ENCODE measurements around the gene CASZ1.

CASZ1 gene

DNA sequence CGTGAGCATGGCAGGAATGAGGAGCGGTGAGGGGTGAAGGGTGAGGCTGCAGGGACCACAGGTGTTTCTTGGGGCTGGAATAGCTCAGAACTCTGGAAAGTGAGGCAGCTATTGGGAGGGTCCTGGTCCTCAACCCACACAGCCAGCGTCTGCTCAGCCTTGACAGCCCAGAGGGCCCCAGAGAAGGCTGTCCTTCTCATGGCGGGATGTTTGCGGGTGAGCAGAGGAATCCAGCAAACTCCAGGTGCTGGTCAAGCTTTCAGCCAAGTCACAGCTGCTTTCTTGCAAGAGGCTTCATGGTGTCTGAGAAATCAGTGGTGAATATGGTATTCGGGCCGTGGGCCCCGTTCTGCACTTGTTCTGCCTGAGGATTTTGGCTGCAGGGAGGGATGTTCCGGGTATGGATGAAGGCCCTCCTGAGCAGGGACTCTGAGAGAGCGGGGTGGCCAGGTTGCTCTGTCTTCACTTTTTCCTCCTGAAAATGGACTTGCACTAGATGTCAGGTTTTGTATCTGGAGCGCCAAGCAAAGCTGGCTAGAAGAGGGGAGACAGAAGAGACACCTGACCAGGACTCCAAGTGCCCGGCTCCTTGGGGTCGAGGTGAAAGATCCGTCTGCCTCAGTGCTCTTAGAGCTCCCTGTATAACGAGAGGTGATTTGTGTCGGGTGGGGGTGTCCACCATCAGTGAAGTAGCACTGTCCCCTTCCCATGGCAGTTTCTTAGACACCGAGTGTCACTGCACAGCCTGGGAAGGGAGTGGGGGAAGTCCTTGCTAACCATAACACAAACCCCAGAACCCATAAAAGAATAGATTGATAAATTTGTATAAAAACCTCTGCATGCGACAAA lies 181.8 kb downstream of the CASZ1 start:
- no peak overlapping the region for H3K4me3 ChIP-seq (ENCODE audit: low read depth in 1 of 2, low read length in 1 of 2)
- no peak overlapping the region for H3K27ac ChIP-seq
- no peaks in the 10 kb centered on the region for H3K36me3 ChIP-seq
- TF ChIP-seq, protein P1, sequence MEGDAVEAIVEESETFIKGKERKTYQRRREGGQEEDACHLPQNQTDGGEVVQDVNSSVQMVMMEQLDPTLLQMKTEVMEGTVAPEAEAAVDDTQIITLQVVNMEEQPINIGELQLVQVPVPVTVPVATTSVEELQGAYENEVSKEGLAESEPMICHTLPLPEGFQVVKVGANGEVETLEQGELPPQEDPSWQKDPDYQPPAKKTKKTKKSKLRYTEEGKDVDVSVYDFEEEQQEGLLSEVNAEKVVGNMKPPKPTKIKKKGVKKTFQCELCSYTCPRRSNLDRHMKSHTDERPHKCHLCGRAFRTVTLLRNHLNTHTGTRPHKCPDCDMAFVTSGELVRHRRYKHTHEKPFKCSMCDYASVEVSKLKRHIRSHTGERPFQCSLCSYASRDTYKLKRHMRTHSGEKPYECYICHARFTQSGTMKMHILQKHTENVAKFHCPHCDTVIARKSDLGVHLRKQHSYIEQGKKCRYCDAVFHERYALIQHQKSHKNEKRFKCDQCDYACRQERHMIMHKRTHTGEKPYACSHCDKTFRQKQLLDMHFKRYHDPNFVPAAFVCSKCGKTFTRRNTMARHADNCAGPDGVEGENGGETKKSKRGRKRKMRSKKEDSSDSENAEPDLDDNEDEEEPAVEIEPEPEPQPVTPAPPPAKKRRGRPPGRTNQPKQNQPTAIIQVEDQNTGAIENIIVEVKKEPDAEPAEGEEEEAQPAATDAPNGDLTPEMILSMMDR (IDR thresholded peaks at IDR 0.05) = no peak
- H3K9me3 ChIP-seq = no peaks in the 10 kb centered on the region
- H3K27me3 ChIP-seq = no peaks in the 10 kb centered on the region
- H3K4me1 ChIP-seq (ENCODE audit: control insufficient read depth in 1 of 2, insufficient read depth in 1 of 2, low read depth in 1 of 2, low read length in 1 of 2) = no peaks in the 10 kb centered on the region

DNA sequence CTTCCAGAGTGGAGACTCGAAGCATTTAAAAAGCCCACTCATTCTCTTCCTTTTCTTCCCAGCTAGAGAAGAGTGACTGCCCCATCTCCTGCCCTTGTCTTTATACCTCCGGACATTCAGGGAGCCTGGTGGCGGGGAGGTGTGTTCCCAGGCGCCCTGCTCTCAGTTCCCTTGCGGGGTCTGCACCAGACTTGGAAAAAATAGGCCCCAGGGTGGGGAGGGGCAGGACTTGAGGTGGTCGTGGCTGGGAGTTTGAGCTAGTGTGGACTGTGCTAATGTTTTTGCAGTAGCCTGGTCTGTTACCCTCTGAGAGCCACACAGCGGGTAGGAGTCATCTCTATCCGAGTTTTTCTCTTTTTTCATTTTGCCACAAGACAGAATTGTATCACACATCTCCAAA lies 182.6 kb downstream of the CASZ1 start:
- Histone ChIP-seq H3K36me3 (no peaks in the 10 kb centered on the region), H3K9me3 (no peaks in the 10 kb centered on the region), H3K4me3 (ENCODE audit: low read depth in 1 of 2, low read length in 1 of 2) (no peak overlapping the region), H3K27me3 (no peaks in the 10 kb centered on the region), H3K4me1 (ENCODE audit: control insufficient read depth in 1 of 2, insufficient read depth in 1 of 2, low read depth in 1 of 2, low read length in 1 of 2) (no peaks in the 10 kb centered on the region), H3K27ac (no peak overlapping the region)
- TF ChIP-seq, protein P1 (IDR thresholded peaks at IDR 0.05) = no peak

DNA sequence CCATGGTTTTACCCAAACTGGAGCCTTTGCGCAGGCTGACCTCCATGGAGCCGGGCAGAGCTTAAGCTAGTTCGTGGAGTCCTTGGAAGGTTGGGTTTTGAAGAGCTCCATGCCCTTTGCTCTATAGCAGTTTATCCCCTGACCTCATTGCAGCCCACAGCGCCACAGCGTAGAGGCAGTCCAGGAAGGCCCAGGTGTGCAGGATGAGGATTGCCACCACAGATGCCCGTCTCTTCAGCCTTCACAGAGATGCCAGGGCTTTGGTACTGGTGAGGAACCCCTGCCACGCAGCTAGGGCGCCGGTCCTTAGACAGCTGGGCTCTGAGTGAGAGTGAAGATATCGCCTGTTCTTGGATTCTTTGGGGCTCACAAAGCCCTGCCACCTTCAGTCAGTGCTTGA lies 183.1 kb downstream of the CASZ1 start:
- no peaks in the 10 kb centered on the region for H3K9me3 ChIP-seq
- H3K36me3 ChIP-seq = no peaks in the 10 kb centered on the region
- no peak overlapping the region for H3K4me3 ChIP-seq (ENCODE audit: low read depth in 1 of 2, low read length in 1 of 2)
- H3K27ac ChIP-seq = no peak overlapping the region
- no peaks in the 10 kb centered on the region for H3K27me3 ChIP-seq
- TF ChIP-seq, protein P1 (IDR thresholded peaks at IDR 0.05) = no peak
- no peaks in the 10 kb centered on the region for H3K4me1 ChIP-seq (ENCODE audit: control insufficient read depth in 1 of 2, insufficient read depth in 1 of 2, low read depth in 1 of 2, low read length in 1 of 2)

DNA sequence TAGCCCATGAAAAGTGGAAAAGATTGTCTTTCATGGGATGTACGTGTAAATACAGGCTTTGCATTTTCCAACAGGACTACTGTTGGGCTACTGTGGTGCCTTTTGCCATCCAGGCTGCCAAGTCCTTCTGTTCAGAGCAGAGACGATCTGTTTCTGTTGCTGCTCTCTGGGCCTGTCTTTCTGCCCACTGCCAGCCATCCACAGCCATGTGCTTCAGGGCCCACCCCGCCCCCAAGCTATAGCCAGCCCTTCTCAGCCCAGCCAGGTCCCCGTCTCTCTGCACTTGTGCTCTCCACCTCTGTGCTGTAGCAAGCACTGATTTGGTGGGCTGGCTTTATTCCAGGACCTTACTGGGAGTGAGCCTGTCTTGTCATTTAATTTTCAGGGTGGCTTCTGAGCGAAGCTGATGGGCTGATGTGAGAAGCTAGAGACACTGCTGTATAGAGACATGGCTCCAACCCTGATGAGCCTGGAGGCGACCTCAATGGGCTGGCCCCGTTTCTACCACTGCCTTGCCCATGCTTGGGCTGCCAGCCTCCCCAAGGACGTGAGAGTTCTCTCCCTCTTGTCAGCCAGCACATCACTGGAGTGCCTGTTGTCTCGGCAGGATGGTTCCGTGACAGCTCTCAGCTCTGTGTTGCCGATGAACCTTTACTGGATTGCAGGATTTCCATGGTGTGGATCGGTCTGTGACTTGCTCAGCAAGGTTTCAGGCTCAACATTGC lies 183.8 kb downstream of the CASZ1 start:
- no peaks in the 10 kb centered on the region for H3K36me3 ChIP-seq
- no peak overlapping the region for H3K4me3 ChIP-seq (ENCODE audit: low read depth in 1 of 2, low read length in 1 of 2)
- no peaks in the 10 kb centered on the region for H3K27me3 ChIP-seq
- no peak overlapping the region for H3K27ac ChIP-seq
- no peaks in the 10 kb centered on the region for H3K4me1 ChIP-seq (ENCODE audit: control insufficient read depth in 1 of 2, insufficient read depth in 1 of 2, low read depth in 1 of 2, low read length in 1 of 2)
- no peaks in the 10 kb centered on the region for H3K9me3 ChIP-seq
- TF ChIP-seq, protein P1 (IDR thresholded peaks at IDR 0.05) = no peak

DNA sequence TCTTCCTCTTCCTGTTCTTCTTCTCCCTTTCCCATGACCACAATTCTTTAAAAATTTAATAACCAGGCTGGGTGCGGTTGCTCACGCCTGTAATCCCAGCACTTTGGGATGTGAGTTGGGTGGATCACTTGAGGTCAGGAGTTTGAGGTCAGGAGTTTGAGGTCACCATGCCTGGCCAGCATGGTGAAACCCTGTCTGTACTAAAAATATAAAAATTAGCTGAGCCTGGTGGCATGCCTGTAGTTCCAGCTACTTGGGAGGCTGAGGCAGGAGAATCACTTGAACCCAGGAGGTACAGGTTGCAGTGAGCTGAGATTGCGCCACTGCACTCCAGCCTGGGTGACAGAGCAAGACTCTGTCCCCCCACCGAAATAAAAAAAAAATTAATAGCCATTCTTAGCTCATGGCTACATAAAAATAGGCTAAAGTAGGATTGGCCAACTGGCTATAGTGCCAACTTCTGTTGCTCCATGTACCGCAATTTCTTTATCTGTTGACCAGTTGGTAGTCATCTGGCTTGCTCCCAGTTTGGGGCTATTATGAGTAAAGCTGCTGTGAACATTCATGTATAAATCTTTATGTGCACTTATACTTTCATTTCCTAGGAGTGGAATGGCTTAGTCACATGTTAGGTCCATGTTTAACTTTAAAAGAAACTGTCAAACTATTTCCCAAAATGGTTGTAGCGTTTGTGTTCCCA lies 185.4 kb downstream of the CASZ1 start:
- Histone ChIP-seq H3K27ac (no peak overlapping the region), H3K4me3 (ENCODE audit: low read depth in 1 of 2, low read length in 1 of 2) (no peak overlapping the region), H3K36me3 (no peaks in the 10 kb centered on the region), H3K4me1 (ENCODE audit: control insufficient read depth in 1 of 2, insufficient read depth in 1 of 2, low read depth in 1 of 2, low read length in 1 of 2) (no peaks in the 10 kb centered on the region), H3K27me3 (no peaks in the 10 kb centered on the region), H3K9me3 (no peaks in the 10 kb centered on the region)
- TF ChIP-seq, protein P1 (IDR thresholded peaks at IDR 0.05) = no peak
